A673 (cell line): ENCODE measurements around the gene ZNF678. TPM values are rescaled to one million over a fixed set of nuclear protein-coding genes. Genes with fewer than 3 reads are reported as not detected.

ENCODE experiments used
- BruUV-seq: library from RNA; stranded (reverse); fragments of 400-500 nt; replicated peaks from 2 replicates; lab custom pipeline; 2021; lab: Mats Ljungman, UMichigan
- CTCF ChIA-PET: fragments of 300-600 bp; sonication (Branson Sonifier 250); formaldehyde crosslinking; loops from one replicate; lab custom pipeline; 2022; ENCODE audit warnings: antibody characterized with exemption; lab: Charles Lee
- POLR2A ChIA-PET: fragments of 300-600 bp; sonication (Branson Sonifier 250); formaldehyde crosslinking; loops from one replicate; lab custom pipeline; 2022; ENCODE audit warnings: antibody characterized with exemption; ENCODE audit not compliant: low non-redundant PET; lab: Charles Lee
- DNase-seq: peaks from one replicate; pipeline ENCODE4 v3.0.0-alpha.2; 2015; ENCODE audit warnings: low spot score
- H3K27ac ChIP-seq: fragments of 200-600 bp; sonication (generic); 2 replicates; pipeline ENCODE4 v1.5.1; 2016; ENCODE audit warnings: mixed run types, low read depth, mild to moderate bottlenecking, mixed read lengths, antibody characterized with exemption, low read length; ENCODE audit not compliant: poor library complexity, severe bottlenecking
- H3K27me3 ChIP-seq: fragments of 200-600 bp; sonication (generic); replicated peaks from 2 replicates; pipeline ENCODE4 v1.6.1; 2017; ENCODE audit warnings: mixed run types, low read depth, mild to moderate bottlenecking, mixed read lengths, antibody characterized with exemption, low read length; ENCODE audit not compliant: insufficient read depth, poor library complexity
- H3K36me3 ChIP-seq: fragments of 200-600 bp; sonication (generic); 2 replicates; pipeline ENCODE4 v1.6.1; 2016; ENCODE audit warnings: mixed run types, mild to moderate bottlenecking, mixed read lengths, antibody characterized with exemption, low read length; ENCODE audit not compliant: insufficient read depth, poor library complexity, severe bottlenecking
- H3K4me1 ChIP-seq: fragments of 200-600 bp; sonication (generic); 2 replicates; pipeline ENCODE4 v1.6.1; 2017; ENCODE audit warnings: mixed run types, mild to moderate bottlenecking, mixed read lengths, antibody characterized with exemption, low read length; ENCODE audit not compliant: insufficient read depth, poor library complexity, severe bottlenecking
- H3K4me3 ChIP-seq: fragments of 200-600 bp; sonication (generic); 2 replicates; pipeline ENCODE4 v1.5.1; 2016; ENCODE audit warnings: low read depth, mixed run types, mild to moderate bottlenecking, mixed read lengths, low read length; ENCODE audit not compliant: poor library complexity, severe bottlenecking
- H3K9me3 ChIP-seq: fragments of 200-600 bp; sonication (generic); 2 replicates; pipeline ENCODE4 v1.6.1; 2016; ENCODE audit warnings: mixed run types, low read depth, mild to moderate bottlenecking, mixed read lengths, antibody characterized with exemption, low read length; ENCODE audit not compliant: poor library complexity, severe bottlenecking
- EZH2 ChIP-seq: fragments of 200-600 bp; sonication (generic); IDR thresholded peaks from 2 replicates; pipeline ENCODE4 v1.6.1; 2017; ENCODE audit warnings: borderline replicate concordance, low read depth, mild to moderate bottlenecking, mixed read lengths, antibody characterized with exemption, low read length; ENCODE audit not compliant: poor library complexity, severe bottlenecking
- intact Hi-C: fragments of 100-400 bp; cut with micrococcal nuclease; formaldehyde crosslinking; loops from one replicate; pipeline ENCODE4 v1.10.0; 2022; ENCODE audit not compliant: unreplicated experiment
- total RNA-seq: library from RNA; stranded (reverse); gene quantifications from 2 replicates; pipeline ENCODE4 v1.2.3, GENCODE V29; 2021
- TF ChIP-seq, protein P1 (sequence below): fragments of 300-800, 200-600 bp; sonication (generic); conservative IDR thresholded peaks from 2 replicates; pipeline ENCODE4 v1.5.1; 2017; ENCODE audit warnings: low read depth, mild to moderate bottlenecking, antibody characterized with exemption, low read length, moderate library complexity, mixed read lengths

ZNF678 gene
- total RNA-seq, 1 experiment from 2014 or later = 10.2 TPM

DNA sequence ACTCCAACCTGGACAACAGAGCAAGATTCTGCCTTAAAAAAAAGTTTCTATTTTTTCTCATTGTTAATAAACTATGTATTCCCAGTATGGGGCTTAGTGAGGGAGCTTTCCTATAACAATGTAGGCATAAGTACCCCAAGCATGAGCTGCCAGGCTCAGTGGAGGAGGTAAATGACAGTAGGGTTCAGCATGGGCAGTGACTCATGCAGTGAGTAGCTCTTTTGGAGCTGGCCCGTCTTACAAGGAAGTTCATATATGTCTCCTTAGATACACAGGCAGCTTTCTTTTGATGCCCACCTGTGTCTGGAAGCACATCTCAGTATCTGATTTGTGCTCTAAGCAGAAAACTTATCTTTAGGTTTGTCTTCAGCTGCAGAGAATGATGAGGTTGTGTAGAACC is 57.9 kb downstream of the ZNF678 start:
- ChIA-PET POLR2A (interaction anchor here (0.6 kb wide), 1 partner anchor 151 kb away, joined by 3 read pairs; no protein-coding TSS in a partner anchor), CTCF (no interaction called here)
- no peak for DNase-seq

DNA sequence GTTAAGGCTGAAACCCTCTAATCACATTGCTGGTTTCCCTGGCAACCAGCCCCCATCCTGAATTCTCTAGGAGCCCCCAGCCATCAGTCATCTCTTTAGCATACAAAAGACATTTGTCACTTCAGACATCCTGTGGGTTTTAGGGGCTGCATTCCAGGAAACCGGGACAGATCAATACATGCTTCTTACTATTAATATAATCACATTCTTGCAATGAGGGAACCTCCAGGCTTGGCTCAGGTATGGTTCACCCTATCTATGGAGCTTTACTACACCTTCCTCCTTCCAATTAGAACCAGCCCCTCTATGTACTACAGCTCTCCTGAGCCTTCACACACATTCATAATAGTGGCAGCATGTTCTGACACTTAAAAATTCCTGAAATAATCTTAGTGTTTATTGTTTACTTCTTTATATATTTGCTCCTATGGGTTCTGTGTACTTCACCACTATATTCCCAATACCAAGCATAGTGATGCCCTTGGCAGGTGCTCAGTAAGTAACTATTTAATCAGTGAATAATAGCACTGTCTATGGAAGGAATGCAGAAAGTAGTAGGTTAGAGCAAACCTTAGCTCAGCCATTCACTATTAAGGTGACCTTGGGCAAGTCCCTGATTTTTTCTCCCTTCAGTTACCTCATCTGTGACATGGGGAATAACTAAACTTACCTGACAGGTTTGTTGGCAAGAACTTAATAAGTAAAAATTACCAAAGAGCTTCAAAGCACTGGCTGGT is 59.6 kb downstream of the ZNF678 start:
- ChIA-PET CTCF (no interaction called here), POLR2A (no interaction called here)
- H3K9me3 ChIP-seq = peaks cover 39% of the 10 kb centered on the region
- intact Hi-C loops = no loop called here
- no peak for TF ChIP-seq EZH2
- TF ChIP-seq, protein P1, sequence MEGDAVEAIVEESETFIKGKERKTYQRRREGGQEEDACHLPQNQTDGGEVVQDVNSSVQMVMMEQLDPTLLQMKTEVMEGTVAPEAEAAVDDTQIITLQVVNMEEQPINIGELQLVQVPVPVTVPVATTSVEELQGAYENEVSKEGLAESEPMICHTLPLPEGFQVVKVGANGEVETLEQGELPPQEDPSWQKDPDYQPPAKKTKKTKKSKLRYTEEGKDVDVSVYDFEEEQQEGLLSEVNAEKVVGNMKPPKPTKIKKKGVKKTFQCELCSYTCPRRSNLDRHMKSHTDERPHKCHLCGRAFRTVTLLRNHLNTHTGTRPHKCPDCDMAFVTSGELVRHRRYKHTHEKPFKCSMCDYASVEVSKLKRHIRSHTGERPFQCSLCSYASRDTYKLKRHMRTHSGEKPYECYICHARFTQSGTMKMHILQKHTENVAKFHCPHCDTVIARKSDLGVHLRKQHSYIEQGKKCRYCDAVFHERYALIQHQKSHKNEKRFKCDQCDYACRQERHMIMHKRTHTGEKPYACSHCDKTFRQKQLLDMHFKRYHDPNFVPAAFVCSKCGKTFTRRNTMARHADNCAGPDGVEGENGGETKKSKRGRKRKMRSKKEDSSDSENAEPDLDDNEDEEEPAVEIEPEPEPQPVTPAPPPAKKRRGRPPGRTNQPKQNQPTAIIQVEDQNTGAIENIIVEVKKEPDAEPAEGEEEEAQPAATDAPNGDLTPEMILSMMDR = no peak
- no peaks in the 10 kb centered on the region for H3K36me3 ChIP-seq
- no peak overlapping the region for H3K27ac ChIP-seq
- no peaks in the 10 kb centered on the region for H3K4me1 ChIP-seq
- H3K4me3 ChIP-seq = no peak overlapping the region
- no peaks in the 10 kb centered on the region for H3K27me3 ChIP-seq
- no peak for DNase-seq
- no TSS peak for BruUV-seq

More for the DNA sequence above, 57.9 kb downstream of the ZNF678 start:
- Histone ChIP-seq H3K4me1 (no peaks in the 10 kb centered on the region), H3K4me3 (no peak overlapping the region), H3K36me3 (no peaks in the 10 kb centered on the region), H3K27ac (no peak overlapping the region), H3K27me3 (no peaks in the 10 kb centered on the region), H3K9me3 (peaks cover 34% of the 10 kb centered on the region)
- BruUV-seq = no TSS peak
- TF ChIP-seq EZH2 = no peak
- TF ChIP-seq, protein P1 = no peak
- intact Hi-C loops = no loop called here

DNA sequence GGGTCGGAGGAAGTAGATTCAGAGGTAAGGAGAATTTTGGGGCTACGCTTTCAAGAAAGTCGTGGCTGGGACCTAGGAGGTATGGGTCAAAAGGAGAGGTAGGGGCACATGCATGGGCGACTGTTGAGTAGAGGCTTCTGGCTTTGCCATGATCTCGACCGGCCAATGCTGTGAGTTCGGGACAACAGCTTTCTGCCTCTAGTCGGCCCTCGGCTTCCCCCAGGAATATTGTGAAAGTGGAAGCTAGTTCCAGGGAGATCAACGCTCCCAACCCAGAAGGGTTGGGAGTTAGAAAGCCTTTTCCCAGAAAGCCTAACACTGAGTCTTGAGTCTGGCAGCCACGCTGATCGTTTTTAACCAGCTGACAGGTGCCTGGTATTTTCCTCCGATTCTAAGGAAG is 69.0 kb downstream of the ZNF678 start:
- ChIA-PET CTCF (no interaction called here), POLR2A (no interaction called here)

More for the DNA sequence above, 69.0 kb downstream of the ZNF678 start:
- intact Hi-C loops = no loop called here
- H3K9me3 ChIP-seq = peaks cover 24% of the 10 kb centered on the region
- no peaks in the 10 kb centered on the region for H3K4me1 ChIP-seq
- no peak overlapping the region for H3K27ac ChIP-seq
- no peaks in the 10 kb centered on the region for H3K36me3 ChIP-seq
- H3K27me3 ChIP-seq = no peaks in the 10 kb centered on the region
- no peak for DNase-seq
- no peak overlapping the region for H3K4me3 ChIP-seq
- no peak for TF ChIP-seq EZH2
- TF ChIP-seq, protein P1 = no peak
- no TSS peak for BruUV-seq
